HepG2 (cell line): ENCODE measurements around the gene STEAP1. TPM values are rescaled to one million over a fixed set of nuclear protein-coding genes. Genes with fewer than 3 reads are reported as not detected.
A peak's percentile ranks its signal among the peaks of the same experiment; 100 is the strongest.

Experiments
- ARNT2 ChIP-seq: sonication (generic); formaldehyde crosslinking; IDR thresholded peaks from 2 replicates; pipeline ENCODE4 v1.8.0; 2022; ENCODE audit warnings: mild to moderate bottlenecking, low read depth, missing genetic modification reagents, moderate library complexity
- CBX2 ChIP-seq, 2 experiments: fragments of 200-600 bp in 1 of 2; sonication (generic); formaldehyde crosslinking in 1 of 2; IDR thresholded peaks; 2 replicates each; pipeline versions ENCODE4 v1.7.0 to v1.8.1; 2018 to 2022; ENCODE audit warnings: low read depth in 2 of 2, low read length in 1 of 2, mild to moderate bottlenecking in 1 of 2, missing genetic modification reagents in 1 of 2
- HMG20A ChIP-seq: IDR thresholded peaks from 2 replicates; pipeline ENCODE4 v1.6.1; 2016; ENCODE audit warnings: borderline replicate concordance
- MXD3 ChIP-seq: IDR thresholded peaks from 2 replicates; pipeline ENCODE4 v1.6.1; 2016; ENCODE audit warnings: mild to moderate bottlenecking, missing biosample characterization, missing genetic modification reagents
- NRL ChIP-seq: sonication (generic); formaldehyde crosslinking; IDR thresholded peaks from 2 replicates; pipeline ENCODE4 v1.5.0; 2020; ENCODE audit warnings: missing genetic modification reagents, mild to moderate bottlenecking, moderate library complexity, borderline replicate concordance
- PHF5A ChIP-seq: IDR thresholded peaks from one replicate; pipeline ENCODE4 v1.6.1; 2018; ENCODE audit warnings: low read depth, missing genetic modification reagents; ENCODE audit not compliant: unreplicated experiment
- PLSCR1 ChIP-seq: sonication (generic); formaldehyde crosslinking; IDR thresholded peaks from 2 replicates; pipeline ENCODE4 v1.5.0; 2020; ENCODE audit warnings: missing genetic modification reagents, mild to moderate bottlenecking, borderline replicate concordance
- RAD51 ChIP-seq: fragments of 450-650 bp; IDR thresholded peaks from 2 replicates; pipeline ENCODE4 v1.6.1; 2016; ENCODE audit warnings: borderline replicate concordance
- SKI ChIP-seq: fragments of 450-650 bp; IDR thresholded peaks from one replicate; pipeline ENCODE4 v1.6.1; 2018; ENCODE audit warnings: mild to moderate bottlenecking; ENCODE audit not compliant: partially characterized antibody
- SP2 ChIP-seq: sonication (generic); formaldehyde crosslinking; IDR thresholded peaks from 2 replicates; pipeline ENCODE4 v1.5.1; 2020; ENCODE audit warnings: mild to moderate bottlenecking, missing genetic modification reagents
- ZHX2 ChIP-seq, 2 experiments: sonication (generic) in 1 of 2; formaldehyde crosslinking in 1 of 2; IDR thresholded peaks; 2 replicates each; pipeline versions ENCODE4 v1.6.1 to v1.9.0; 2014 to 2022; ENCODE audit warnings: antibody characterized with exemption in 1 of 2, borderline replicate concordance in 1 of 2, inconsistent platforms in 1 of 2, low read depth in 1 of 2, missing genetic modification reagents in 1 of 2
- ZNF20 ChIP-seq: sonication (generic); formaldehyde crosslinking; IDR thresholded peaks from 2 replicates; pipeline ENCODE4 v1.4.0; 2020; ENCODE audit warnings: mild to moderate bottlenecking, moderate library complexity, missing genetic modification reagents
- ZNF33B ChIP-seq: sonication (generic); formaldehyde crosslinking; IDR thresholded peaks from 2 replicates; pipeline ENCODE4 v1.5.1; 2020; ENCODE audit warnings: mild to moderate bottlenecking, missing genetic modification reagents
- ZNF510 ChIP-seq: sonication (generic); formaldehyde crosslinking; IDR thresholded peaks from 2 replicates; pipeline ENCODE4 v1.4.0; 2020; ENCODE audit warnings: low read depth, mild to moderate bottlenecking, missing genetic modification reagents
- ZNF512B ChIP-seq: sonication (generic); formaldehyde crosslinking; IDR thresholded peaks from 2 replicates; pipeline ENCODE4 v1.5.1; 2020; ENCODE audit warnings: missing genetic modification reagents, mild to moderate bottlenecking, borderline replicate concordance
- ZNF782 ChIP-seq: sonication (generic); formaldehyde crosslinking; IDR thresholded peaks from 2 replicates; pipeline ENCODE4 v1.4.0; 2020; ENCODE audit warnings: missing genetic modification reagents, mild to moderate bottlenecking, borderline replicate concordance
- ZNF841 ChIP-seq: sonication (generic); formaldehyde crosslinking; IDR thresholded peaks from 2 replicates; pipeline ENCODE4 v1.8.1; 2023; ENCODE audit warnings: missing genetic modification reagents, borderline replicate concordance
- polyA plus RNA-seq, 8 experiments: library from polyadenylated mRNA; depleted of rRNA in 3 of 8; stranded (reverse) in 7 of 8; unstranded in 1 of 8; fragments of >200 nt; fragmentation: Illumina TruSeq in 4 of 8; extraction: Trizol in 4 of 8; gene quantifications; 2 replicates each; pipeline versions ENCODE4 v1.2.1 to v1.2.3, GENCODE V29; 2011 to 2016; ENCODE audit warnings: low read depth in 4 of 8, missing spikeins in 1 of 8, mixed read lengths in 1 of 8; ENCODE audit not compliant: insufficient read depth in 1 of 8
- total RNA-seq, 5 experiments: library from RNA; depleted of rRNA; stranded (reverse); fragments of >200 nt; fragmentation: Illumina TruSeq; extraction: Trizol; gene quantifications; 2 replicates each; pipeline ENCODE4 v1.2.3, GENCODE V29; 2016; ENCODE audit warnings: low read depth in 1 of 5

STEAP1 gene
- total and polyA plus RNA-seq, 2 of the 13 experiments (the other 11 are each of a cell fraction or from before 2014, with no cell fraction given): 23.2 to 24.2 TPM

- no peak for TF ChIP-seq PLSCR1 (CRISPR knock-in tag)
- TF ChIP-seq ZNF841 (CRISPR knock-in tag): peak; percentile 70; the same call in 1 of the 2 replicates
- TF ChIP-seq CBX2 (IDR thresholded peaks at IDR 0.05; ENCODE audit: low read depth, low read length): no peak
- TF ChIP-seq CBX2 (CRISPR knock-in tag; IDR thresholded peaks at IDR 0.05; ENCODE audit: low read depth): peak; percentile 90; the same call in 1 of the 2 replicates
- TF ChIP-seq RAD51: no peak
- TF ChIP-seq MXD3: peak; percentile 72
- no peak for TF ChIP-seq PHF5A (CRISPR knock-in tag)
- TF ChIP-seq SP2 (CRISPR knock-in tag): 0 out of 2 replicates have a peak, but pooled peaks have one; percentile 17
- TF ChIP-seq HMG20A: peak; percentile 53; the same call in 1 of the 2 replicates
- peak; percentile 30; the same call in 1 of the 2 replicates for TF ChIP-seq ZNF510 (CRISPR knock-in tag)
- peak; percentile 94; the same call in 1 of the 2 replicates for TF ChIP-seq ZNF512B
- no peak for TF ChIP-seq ZNF20 (CRISPR knock-in tag)
- 0 out of 2 replicates have a peak, but pooled peaks have one; percentile 32 for TF ChIP-seq ZNF33B
- 0 out of 2 replicates have a peak, but pooled peaks have one; percentile 32 for TF ChIP-seq ZHX2 (IDR thresholded peaks at IDR 0.05; ENCODE audit: low read depth)
- TF ChIP-seq ZHX2 (CRISPR knock-in tag; IDR thresholded peaks at IDR 0.05; ENCODE audit: borderline replicate concordance): no peak
- peak; percentile 89; the same call in 1 of the 2 replicates for TF ChIP-seq ZNF782 (CRISPR knock-in tag)
- TF ChIP-seq ARNT2 (CRISPR knock-in tag): peak; percentile 92
- TF ChIP-seq SKI: peak; percentile 73
- peak; percentile 87 for TF ChIP-seq NRL (CRISPR knock-in tag)
These were observed 57.3 kb downstream of the STEAP1 start, which contains the start of gene STEAP2 (continued) for GRCh38 chr7:90211391-90212148.
